Glutamatergic neuron (in vitro differentiated cells): Measurements from ENCODE around the gene CMTM1. TPM values are rescaled to one million over a fixed set of nuclear protein-coding genes. Genes with fewer than 3 reads are reported as not detected.

ENCODE experiments used
- DNase-seq: peaks from one replicate; pipeline ENCODE4 v3.0.0; 2022
- H3K27ac Mint-ChIP-seq: one replicate; pipeline ENCODE4 v1.8.0; 2020; ENCODE audit warnings: mild to moderate bottlenecking, mixed read lengths, inconsistent platforms; ENCODE audit not compliant: unreplicated experiment
- H3K27me3 Mint-ChIP-seq: one replicate; pipeline ENCODE4 v1.8.0; 2020; ENCODE audit warnings: mild to moderate bottlenecking, moderate library complexity, mixed read lengths, inconsistent platforms; ENCODE audit not compliant: unreplicated experiment
- H3K36me3 Mint-ChIP-seq: one replicate; pipeline ENCODE4 v1.8.0; 2020; ENCODE audit warnings: mild to moderate bottlenecking, mixed read lengths, inconsistent platforms; ENCODE audit not compliant: unreplicated experiment
- H3K4me1 Mint-ChIP-seq: one replicate; pipeline ENCODE4 v1.8.0; 2020; ENCODE audit warnings: mild to moderate bottlenecking, low read depth, mixed read lengths, inconsistent platforms; ENCODE audit not compliant: unreplicated experiment
- H3K4me3 Mint-ChIP-seq: one replicate; pipeline ENCODE4 v1.8.0; 2020; ENCODE audit warnings: mild to moderate bottlenecking, mixed read lengths, inconsistent platforms; ENCODE audit not compliant: unreplicated experiment
- H3K9me3 Mint-ChIP-seq: one replicate; pipeline ENCODE4 v1.8.0; 2020; ENCODE audit warnings: mild to moderate bottlenecking, moderate library complexity, mixed read lengths, inconsistent platforms; ENCODE audit not compliant: unreplicated experiment
- total RNA-seq: library from RNA; stranded (reverse); fragmentation: NEBNext Ultra II Directional; extraction: Animal tissue kit (Norgen Biotek cat#: 25700); gene quantifications from one replicate; pipeline ENCODE4 v1.2.1, GENCODE V29; 2021; ENCODE audit not compliant: unreplicated experiment
- TF ChIP-seq, protein P1 (sequence below): fragments of 200-600 bp; sonication (generic); IDR thresholded peaks from one replicate; pipeline ENCODE4 v1.5.0; 2021; ENCODE audit not compliant: partially characterized antibody, unreplicated experiment

Gene CMTM1
- total RNA-seq, 1 donor from 2014 or later: 5.0 TPM

DNA sequence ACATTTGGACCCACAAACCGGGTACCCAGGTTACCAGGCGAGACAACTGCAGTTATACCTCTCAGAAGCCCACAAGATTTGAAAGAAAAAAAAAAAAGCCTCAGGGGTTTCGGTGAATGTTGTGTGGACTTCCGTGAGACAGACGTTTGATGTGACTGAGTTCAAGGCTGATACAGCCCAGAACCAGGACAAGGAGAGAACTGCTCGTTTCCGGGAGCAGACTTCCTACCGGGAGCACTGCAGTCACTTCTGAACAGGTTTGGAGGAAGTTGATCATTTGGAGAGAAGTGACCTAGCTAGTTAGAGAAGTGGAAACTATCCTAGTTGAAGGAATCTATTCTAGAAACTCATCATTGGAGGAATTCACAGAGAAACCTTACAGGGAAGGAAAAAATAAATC, 13.0 kb upstream of the CMTM1 start:
- H3K27me3 Mint-ChIP-seq: peaks cover 4% of the 10 kb centered on the region
- no peaks in the 10 kb centered on the region for H3K36me3 Mint-ChIP-seq
- TF ChIP-seq, protein P1, sequence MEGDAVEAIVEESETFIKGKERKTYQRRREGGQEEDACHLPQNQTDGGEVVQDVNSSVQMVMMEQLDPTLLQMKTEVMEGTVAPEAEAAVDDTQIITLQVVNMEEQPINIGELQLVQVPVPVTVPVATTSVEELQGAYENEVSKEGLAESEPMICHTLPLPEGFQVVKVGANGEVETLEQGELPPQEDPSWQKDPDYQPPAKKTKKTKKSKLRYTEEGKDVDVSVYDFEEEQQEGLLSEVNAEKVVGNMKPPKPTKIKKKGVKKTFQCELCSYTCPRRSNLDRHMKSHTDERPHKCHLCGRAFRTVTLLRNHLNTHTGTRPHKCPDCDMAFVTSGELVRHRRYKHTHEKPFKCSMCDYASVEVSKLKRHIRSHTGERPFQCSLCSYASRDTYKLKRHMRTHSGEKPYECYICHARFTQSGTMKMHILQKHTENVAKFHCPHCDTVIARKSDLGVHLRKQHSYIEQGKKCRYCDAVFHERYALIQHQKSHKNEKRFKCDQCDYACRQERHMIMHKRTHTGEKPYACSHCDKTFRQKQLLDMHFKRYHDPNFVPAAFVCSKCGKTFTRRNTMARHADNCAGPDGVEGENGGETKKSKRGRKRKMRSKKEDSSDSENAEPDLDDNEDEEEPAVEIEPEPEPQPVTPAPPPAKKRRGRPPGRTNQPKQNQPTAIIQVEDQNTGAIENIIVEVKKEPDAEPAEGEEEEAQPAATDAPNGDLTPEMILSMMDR: no peak
- H3K4me1 Mint-ChIP-seq: peaks cover 14% of the 10 kb centered on the region
- H3K4me3 Mint-ChIP-seq: peak overlapping the region; percentile 66
- H3K9me3 Mint-ChIP-seq: peaks cover 7% of the 10 kb centered on the region
- H3K27ac Mint-ChIP-seq: no peak overlapping the region
- no peak for DNase-seq

DNA sequence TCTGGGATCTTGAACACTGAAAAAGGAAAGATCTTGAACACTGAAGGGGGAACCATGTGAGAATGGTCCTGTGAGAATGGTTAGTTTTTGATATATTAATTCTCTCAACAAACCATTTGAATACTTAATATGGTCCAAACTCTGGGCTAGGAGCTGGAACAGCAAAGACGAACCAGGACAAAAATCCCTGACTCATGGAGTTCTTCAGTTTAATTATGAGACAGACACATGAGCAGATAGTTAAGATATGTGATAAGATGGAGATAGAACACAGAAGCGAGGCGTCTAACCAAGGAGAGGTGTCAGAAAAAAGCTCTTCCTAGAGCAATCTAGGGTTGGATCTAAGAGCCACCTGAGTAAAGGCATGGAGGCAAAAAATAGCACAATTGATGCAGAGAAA, 12.2 kb upstream of the CMTM1 start:
- peaks cover 4% of the 10 kb centered on the region for H3K27me3 Mint-ChIP-seq
- H3K27ac Mint-ChIP-seq: no peak overlapping the region
- TF ChIP-seq, protein P1: no peak
- H3K4me1 Mint-ChIP-seq: peaks cover 9% of the 10 kb centered on the region
- H3K36me3 Mint-ChIP-seq: no peaks in the 10 kb centered on the region
- H3K9me3 Mint-ChIP-seq: peaks cover 7% of the 10 kb centered on the region
- DNase-seq: no peak
- H3K4me3 Mint-ChIP-seq: no peak overlapping the region

DNA sequence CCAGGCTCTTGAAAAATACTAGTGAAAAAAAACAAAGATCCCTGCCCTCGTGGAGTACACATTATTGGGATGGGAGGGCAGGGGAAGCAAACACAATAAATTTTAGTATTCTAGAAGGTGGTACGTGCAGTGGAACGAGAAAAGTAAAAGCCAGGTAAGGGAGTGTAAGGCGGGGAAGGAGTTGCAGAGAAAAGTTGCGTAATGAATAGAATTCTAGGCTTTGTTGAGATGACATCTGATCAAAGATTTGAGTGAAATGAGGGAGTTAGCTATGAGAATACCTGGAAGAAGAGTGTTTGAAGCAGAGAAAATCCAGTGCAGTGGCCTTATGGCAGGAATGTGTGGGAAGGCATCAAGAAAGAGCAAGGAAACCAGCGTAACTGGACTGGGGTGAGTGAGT, 11.7 kb upstream of the CMTM1 start:
- Mint-ChIP-seq H3K4me3 (no peak overlapping the region), H3K4me1 (peaks cover 9% of the 10 kb centered on the region), H3K27ac (no peak overlapping the region), H3K27me3 (peaks cover 4% of the 10 kb centered on the region), H3K36me3 (no peaks in the 10 kb centered on the region), H3K9me3 (peaks cover 7% of the 10 kb centered on the region)
- DNase-seq: no peak
- TF ChIP-seq, protein P1: no peak

DNA sequence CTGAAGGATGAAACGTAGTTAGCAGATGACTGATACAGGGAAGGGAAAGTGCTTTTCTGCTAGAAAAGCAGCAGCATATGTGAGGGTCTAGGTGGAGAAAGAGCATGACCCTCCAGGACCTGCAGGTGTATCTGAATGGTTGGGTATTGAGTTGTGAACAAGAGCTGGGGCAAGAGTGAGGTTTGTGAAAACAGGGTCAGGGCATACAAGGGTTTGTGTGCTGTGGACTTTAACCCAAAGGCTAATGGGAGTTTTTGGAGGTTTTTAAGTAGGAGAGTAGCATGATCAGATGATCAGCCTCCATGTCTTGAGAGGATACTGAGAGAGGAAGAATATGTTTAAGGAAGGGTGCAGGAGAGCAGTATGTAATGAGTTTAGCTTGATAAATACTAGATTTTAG, 6.1 kb upstream of the CMTM1 start:
- peaks cover 2% of the 10 kb centered on the region for H3K4me1 Mint-ChIP-seq
- no peak overlapping the region for H3K27ac Mint-ChIP-seq

DNA sequence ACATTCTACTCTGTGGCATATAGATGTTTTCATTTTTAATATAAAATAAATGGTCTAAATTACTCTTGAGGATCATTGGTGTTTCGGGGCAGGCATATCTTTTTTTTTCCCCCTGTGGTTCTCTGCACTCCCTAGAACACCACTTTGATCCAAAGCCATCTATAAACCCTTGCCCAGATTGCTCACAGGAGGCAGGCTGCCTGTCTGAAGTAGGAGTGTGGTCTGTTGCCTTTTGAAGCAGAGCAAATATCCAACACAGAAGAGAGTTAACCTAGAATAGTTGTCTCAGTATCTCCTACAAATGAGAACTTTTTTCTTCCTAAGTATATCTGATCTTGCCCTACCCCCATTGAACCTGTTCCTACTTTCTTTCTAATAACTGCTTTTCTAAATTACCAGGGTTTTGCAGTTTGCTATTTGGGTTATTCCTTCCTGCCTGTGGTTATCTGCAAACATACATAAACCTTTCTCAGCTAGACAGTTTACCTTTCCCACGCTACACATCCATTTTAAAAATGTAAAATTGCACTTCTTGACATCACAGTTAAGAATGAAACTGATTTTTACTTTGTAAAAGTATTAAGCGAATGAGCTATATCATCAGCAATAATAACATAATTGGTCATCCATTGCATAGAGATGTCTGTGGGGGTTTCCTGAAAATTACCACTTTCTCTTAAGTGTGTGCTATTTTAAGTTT, 4.7 kb upstream of the CMTM1 start:
- DNase-seq: no peak
- Mint-ChIP-seq H3K27ac (no peak overlapping the region), H3K4me1 (peaks cover 2% of the 10 kb centered on the region), H3K27me3 (no peaks in the 10 kb centered on the region), H3K9me3 (peaks cover 2% of the 10 kb centered on the region), H3K4me3 (no peak overlapping the region), H3K36me3 (no peaks in the 10 kb centered on the region)
- TF ChIP-seq, protein P1: no peak

More for the DNA sequence above, 6.1 kb upstream of the CMTM1 start:
- H3K4me3 Mint-ChIP-seq: no peak overlapping the region
- H3K27me3 Mint-ChIP-seq: no peaks in the 10 kb centered on the region
- no peaks in the 10 kb centered on the region for H3K36me3 Mint-ChIP-seq
- no peak for DNase-seq
- peaks cover 2% of the 10 kb centered on the region for H3K9me3 Mint-ChIP-seq
- TF ChIP-seq, protein P1: no peak
